ENCODE data around the gene PALLD.

Gene PALLD

GRCh38 chr4:168679819-168680218 lies 183.0 kb downstream of the PALLD start:
- H3K4me3 ChIP-seq (ENCODE audit: control insufficient read depth, low read depth, low read length), result no peak overlapping the region
- no peak for DNase-seq (ENCODE audit: low read depth)
- TF ChIP-seq CTCF (IDR thresholded peaks at IDR 0.05; ENCODE audit: control insufficient read depth, insufficient read depth, low read depth, low read length, missing control alignments), result no peak

- no peak for DNase-seq (ENCODE audit: low read depth)
- TF ChIP-seq CTCF (IDR thresholded peaks at IDR 0.05; ENCODE audit: control insufficient read depth, insufficient read depth, low read depth, low read length, missing control alignments), result no peak
- H3K4me3 ChIP-seq (ENCODE audit: control insufficient read depth, low read depth, low read length), result no peak overlapping the region
Measured at GRCh38 chr4:168682898-168683500, 186.1 kb downstream of the PALLD start.

GRCh38 chr4:168683595-168683994 lies 186.7 kb downstream of the PALLD start:
- no peak overlapping the region for H3K4me3 ChIP-seq (ENCODE audit: control insufficient read depth, low read depth, low read length)
- TF ChIP-seq CTCF (IDR thresholded peaks at IDR 0.05; ENCODE audit: control insufficient read depth, insufficient read depth, low read depth, low read length, missing control alignments), result no peak
- DNase-seq (ENCODE audit: low read depth), result no peak

GRCh38 chr4:168685136-168685809 lies 188.4 kb downstream of the PALLD start:
- no peak overlapping the region for H3K4me3 ChIP-seq (ENCODE audit: control insufficient read depth, low read depth, low read length)
- DNase-seq (ENCODE audit: low read depth), result no peak
- no peak for TF ChIP-seq CTCF (IDR thresholded peaks at IDR 0.05; ENCODE audit: control insufficient read depth, insufficient read depth, low read depth, low read length, missing control alignments)

- no peak for DNase-seq (ENCODE audit: low read depth)
- no peak for TF ChIP-seq CTCF (IDR thresholded peaks at IDR 0.05; ENCODE audit: control insufficient read depth, insufficient read depth, low read depth, low read length, missing control alignments)
- no peak overlapping the region for H3K4me3 ChIP-seq (ENCODE audit: control insufficient read depth, low read depth, low read length)
Measured at GRCh38 chr4:168688584-168688983, 191.7 kb downstream of the PALLD start.

- DNase-seq (ENCODE audit: low read depth), result no peak
- TF ChIP-seq CTCF (IDR thresholded peaks at IDR 0.05; ENCODE audit: control insufficient read depth, insufficient read depth, low read depth, low read length, missing control alignments), result no peak
- H3K4me3 ChIP-seq (ENCODE audit: control insufficient read depth, low read depth, low read length), result no peak overlapping the region
Measured at GRCh38 chr4:168689791-168690190, 192.9 kb downstream of the PALLD start.
